H7 (cell line): Measurements from ENCODE around the gene DECR2. TPM values are rescaled to one million over a fixed set of nuclear protein-coding genes. Genes with fewer than 3 reads are reported as not detected.

Source experiments
- DNase-seq: peaks from one replicate; pipeline ENCODE4 v3.0.0; 2012
- H3K27me3 ChIP-seq: 2 replicates; pipeline ENCODE4 v1.6.0; 2011; ENCODE audit warnings: mild to moderate bottlenecking, low read length; ENCODE audit not compliant: control insufficient read depth, insufficient read depth
- H3K36me3 ChIP-seq: replicated peaks from 2 replicates; pipeline ENCODE4 v1.5.1; 2011; ENCODE audit warnings: low read length; ENCODE audit not compliant: control insufficient read depth, insufficient read depth
- H3K4me3 ChIP-seq: 2 replicates; pipeline ENCODE4 v1.5.1; 2011; ENCODE audit warnings: low read depth, mild to moderate bottlenecking, control low read depth, low read length, moderate library complexity; ENCODE audit not compliant: insufficient read depth
- total RNA-seq: library from RNA; depleted of rRNA; stranded (reverse); fragments of >200 nt; shearing (Covaris generic); gene quantifications from 2 replicates; pipeline ENCODE4 v1.2.3, GENCODE V29; 2014

DECR2 gene
- total RNA-seq, 1 experiment from 2014 or later: 20.1 TPM

DNA sequence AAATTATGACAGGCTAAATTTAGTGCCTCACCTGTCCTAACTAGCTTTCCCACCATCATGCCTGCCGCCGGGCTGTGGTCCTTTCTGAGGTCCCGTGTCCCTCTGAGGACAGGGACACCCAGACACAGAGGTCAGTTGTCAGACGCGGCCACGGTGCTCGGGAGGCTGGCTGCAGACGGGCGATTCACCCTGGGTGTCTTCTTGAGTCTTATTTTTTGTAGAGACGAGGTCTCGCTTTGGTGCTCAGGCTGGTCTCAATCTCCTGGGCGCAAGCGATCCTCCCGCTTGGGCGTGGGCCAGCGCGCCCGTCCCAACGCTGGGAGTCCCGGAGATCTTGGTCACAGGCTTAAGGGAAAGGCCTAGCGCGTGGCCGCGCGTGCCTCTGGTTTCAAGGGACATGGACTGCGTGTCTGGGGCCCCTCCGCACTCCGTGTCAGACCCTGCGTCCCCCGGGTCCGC lies 23.0 kb downstream of the DECR2 start:
- peaks cover 28% of the 10 kb centered on the region for H3K27me3 ChIP-seq
- DNase-seq: no peak
- no peaks in the 10 kb centered on the region for H3K36me3 ChIP-seq
- peak overlapping the region; percentile 68 for H3K4me3 ChIP-seq

DNA sequence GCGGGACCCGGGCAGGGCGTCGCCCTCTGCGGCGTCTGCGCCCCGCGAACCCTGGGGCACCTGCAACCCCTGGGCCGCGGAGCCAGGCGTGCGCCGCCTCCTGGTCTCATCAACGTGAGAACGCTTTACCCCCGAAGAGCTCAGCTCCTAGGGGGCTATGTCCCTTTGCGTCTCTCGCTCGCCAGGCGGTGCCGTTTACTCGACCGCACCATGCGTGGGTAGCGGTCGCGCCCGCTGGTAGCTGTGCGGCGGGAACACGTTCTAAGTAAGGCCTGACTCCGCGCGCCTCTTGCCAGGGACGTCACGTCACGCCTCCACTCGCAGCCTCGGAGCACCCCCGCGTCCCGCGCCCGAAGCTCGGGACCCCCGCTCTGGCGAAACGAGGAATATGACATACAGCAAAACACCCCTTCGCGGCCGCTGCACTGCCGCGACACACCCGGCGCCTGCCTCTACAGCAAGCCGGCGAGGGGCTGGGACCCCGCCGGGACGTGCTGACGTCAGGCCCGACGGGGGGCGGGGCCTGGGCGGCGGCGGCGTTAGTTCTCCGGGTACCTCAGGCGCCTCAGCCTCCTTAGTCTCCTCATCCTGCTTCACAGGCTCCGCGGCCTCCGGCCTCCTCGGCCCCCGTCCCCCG lies 23.5 kb downstream of the DECR2 start, which contains the start of gene RAB11FIP3:
Gene RAB11FIP3, plus strand, starts transcription at position 568 of the 637 bp plus-strand sequence. CDS start 358 bp downstream, outside the sequence.
- Histone ChIP-seq H3K4me3 (peak within 1 kb of the TSS; percentile 68), H3K27me3 (peaks cover 28% of the 10 kb centered on the region), H3K36me3 (no peaks in the 10 kb centered on the region)
- DNase-seq: peak; percentile 98

DNA sequence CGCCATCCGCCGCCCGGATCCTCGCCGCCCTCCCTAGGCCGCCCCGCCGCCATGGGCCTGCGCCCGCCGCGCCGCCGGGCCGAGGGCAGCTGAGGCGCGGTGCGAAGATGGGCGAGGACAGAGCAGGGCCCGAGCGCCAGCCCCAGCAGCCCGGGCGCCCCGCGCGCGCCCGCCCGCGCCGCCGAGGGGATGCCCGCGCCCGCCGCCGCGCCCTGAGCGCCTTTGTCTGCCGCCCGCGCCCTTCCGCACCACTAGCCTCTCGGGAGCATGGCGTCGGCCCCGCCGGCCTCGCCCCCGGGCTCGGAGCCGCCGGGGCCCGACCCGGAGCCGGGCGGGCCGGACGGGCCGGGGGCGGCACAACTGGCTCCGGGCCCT lies 24.0 kb downstream of the DECR2 start:
- no peak for DNase-seq
- peaks cover 28% of the 10 kb centered on the region for H3K27me3 ChIP-seq
- no peaks in the 10 kb centered on the region for H3K36me3 ChIP-seq
- peak overlapping the region; percentile 68 for H3K4me3 ChIP-seq

DNA sequence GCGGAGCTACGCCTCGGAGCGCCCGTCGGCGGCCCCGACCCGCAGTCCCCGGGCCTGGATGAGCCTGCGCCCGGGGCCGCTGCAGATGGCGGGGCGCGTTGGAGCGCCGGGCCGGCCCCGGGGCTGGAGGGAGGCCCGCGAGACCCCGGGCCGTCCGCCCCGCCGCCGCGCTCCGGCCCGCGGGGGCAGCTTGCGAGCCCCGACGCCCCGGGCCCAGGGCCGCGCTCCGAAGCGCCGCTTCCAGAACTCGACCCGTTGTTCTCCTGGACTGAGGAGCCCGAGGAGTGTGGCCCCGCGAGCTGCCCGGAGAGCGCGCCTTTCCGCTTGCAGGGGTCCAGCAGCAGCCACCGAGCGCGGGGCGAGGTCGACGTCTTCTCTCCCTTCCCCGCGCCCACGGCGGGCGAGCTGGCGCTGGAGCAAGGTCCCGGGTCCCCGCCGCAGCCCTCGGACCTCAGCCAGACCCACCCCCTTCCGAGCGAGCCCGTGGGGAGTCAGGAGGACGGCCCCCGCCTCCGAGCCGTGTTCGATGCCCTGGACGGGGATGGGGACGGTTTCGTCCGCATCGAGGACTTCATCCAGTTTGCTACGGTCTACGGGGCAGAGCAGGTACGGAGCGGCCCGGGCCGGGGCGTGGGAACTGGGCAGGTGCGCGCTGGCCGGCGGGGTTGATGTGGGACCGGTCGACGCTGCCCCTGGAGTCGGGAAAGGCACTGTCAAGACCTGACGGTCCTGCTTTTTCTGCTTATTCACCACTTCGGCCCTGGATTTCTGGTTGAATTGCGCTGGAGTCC lies 24.6 kb downstream of the DECR2 start:
- peaks cover 28% of the 10 kb centered on the region for H3K27me3 ChIP-seq
- DNase-seq: peak; percentile 86
- H3K36me3 ChIP-seq: no peaks in the 10 kb centered on the region
- peak overlapping the region; percentile 68 for H3K4me3 ChIP-seq

DNA sequence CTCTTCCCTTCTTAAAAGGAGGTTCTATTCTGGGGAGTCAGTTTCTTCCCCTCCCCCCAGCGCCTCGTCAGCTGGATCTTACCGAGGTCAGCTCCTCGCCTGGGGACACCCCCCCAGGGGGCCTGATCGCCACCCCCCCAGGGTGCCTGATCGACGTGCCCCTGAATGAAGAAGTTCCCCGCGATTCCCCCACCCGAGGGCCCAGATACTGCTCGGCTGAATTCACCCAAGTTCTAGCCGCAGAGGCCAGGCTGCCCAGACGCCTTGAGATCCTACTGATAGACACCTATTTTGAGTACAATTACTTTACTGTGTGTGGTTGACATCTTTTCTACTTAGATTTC lies 25.2 kb downstream of the DECR2 start:
- no peaks in the 10 kb centered on the region for H3K36me3 ChIP-seq
- DNase-seq: no peak
- H3K4me3 ChIP-seq: peak overlapping the region; percentile 68
- peaks cover 28% of the 10 kb centered on the region for H3K27me3 ChIP-seq

DNA sequence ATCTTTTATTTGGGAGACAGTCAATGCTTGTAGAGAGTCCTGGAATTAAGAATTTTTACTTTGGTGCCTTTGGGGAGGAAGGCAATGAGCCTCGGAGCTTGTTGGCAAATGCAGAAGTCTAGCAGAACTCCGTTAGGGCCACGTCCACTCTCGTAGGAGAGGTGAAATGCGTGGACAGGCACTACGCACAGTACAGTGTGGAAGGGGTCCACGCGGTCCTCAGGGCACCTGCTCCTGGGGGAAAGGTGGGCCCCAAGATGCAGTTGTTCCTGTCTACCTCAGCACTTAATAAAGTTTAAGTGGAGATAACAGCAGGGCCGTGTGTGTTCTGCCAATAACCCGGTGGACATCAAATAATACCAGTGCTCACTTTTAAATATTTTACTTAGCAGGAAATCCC lies 25.6 kb downstream of the DECR2 start:
- peak; percentile 34 for DNase-seq
- Histone ChIP-seq H3K36me3 (no peaks in the 10 kb centered on the region), H3K27me3 (peaks cover 28% of the 10 kb centered on the region), H3K4me3 (0 out of 2 replicates have a peak overlapping the region, but pooled peaks have one; percentile 9)

DNA sequence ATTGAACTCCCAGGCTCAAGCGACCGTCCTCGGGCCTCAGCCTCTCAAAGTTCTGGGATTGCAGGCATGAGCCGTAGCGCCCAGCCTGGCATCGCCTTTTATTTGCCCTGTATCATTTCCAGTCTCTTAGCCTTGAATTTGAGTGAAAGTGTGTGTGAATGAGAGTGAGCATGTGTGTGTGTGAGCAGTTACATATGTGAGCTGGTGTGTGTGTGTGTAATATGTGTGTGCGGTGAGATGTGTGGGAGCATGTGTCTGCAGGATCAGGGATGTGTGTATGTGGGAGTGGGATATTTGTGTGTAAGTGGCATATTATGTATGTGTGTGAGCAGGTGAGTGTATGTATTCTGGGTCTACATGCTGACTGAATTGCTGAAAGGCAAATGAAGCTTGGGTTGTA lies 29.2 kb downstream of the DECR2 start:
- Histone ChIP-seq H3K27me3 (peaks cover 8% of the 10 kb centered on the region), H3K4me3 (no peak overlapping the region), H3K36me3 (no peaks in the 10 kb centered on the region)
- DNase-seq: no peak

DNA sequence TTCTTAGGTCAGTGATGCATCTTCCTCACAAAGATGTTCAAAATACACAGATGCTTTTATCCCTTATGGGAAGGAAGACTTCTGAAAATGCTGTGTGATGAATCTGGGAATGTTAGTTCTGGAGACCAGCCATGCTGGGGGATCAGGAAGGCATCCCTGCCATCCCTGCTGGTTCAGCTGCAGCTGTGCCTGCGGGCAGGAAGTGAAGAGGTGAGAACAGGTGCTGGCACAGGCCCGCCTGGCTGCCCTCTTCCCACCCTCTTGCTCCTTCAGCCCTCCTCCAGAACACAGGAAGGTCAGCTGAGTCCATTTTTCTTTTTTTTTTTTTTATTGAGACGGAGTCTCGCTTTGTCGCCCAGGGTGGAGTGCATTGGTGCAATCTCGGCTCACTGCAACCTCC lies 38.9 kb downstream of the DECR2 start:
- Histone ChIP-seq H3K4me3 (no peak overlapping the region), H3K27me3 (no peaks in the 10 kb centered on the region), H3K36me3 (no peaks in the 10 kb centered on the region; the same call in 1 of the 2 replicates)
- DNase-seq: no peak

DNA sequence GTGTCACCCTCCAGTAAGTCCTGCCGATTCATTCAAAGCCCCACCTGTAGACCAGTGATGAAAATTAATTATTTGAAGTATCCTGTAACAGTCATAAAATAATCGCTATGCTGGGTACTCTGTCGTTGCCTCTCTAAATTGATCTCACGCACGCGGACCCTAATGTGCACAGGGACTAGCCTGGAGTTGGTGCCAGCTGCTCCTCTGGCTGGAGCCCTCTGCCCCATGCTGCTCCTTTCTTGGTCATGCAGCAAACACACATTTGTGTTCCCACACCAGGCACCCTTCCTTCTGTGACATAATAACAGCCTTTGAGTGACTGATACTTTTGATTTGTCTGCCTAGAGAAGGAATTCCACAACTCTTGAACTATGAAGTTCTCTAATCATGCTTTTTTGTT lies 39.8 kb downstream of the DECR2 start:
- DNase-seq: no peak
- Histone ChIP-seq H3K27me3 (no peaks in the 10 kb centered on the region), H3K36me3 (no peaks in the 10 kb centered on the region; the same call in 1 of the 2 replicates), H3K4me3 (no peak overlapping the region)

DNA sequence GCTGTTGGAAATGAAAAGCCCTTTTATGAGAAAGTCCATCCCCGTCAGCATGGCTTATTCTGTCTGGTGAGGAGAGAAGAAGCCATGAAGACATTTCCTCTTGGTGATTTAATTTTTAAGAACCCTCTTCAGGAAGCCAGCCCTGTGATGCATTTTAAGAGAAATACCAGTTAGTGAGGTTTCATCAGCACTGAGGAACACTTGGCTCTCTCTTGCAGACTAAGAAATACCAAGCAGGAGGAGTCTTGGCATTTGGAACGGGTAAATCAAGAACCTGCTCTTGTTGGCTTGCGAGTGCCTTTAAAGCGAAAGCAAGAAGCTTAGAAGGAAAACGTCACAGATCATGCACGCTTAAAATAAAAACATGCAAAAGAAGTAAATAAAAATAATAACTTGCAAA lies 41.3 kb downstream of the DECR2 start:
- no peaks in the 10 kb centered on the region; the same call in 1 of the 2 replicates for H3K36me3 ChIP-seq
- H3K27me3 ChIP-seq: no peaks in the 10 kb centered on the region
- no peak for DNase-seq
- H3K4me3 ChIP-seq: no peak overlapping the region

DNA sequence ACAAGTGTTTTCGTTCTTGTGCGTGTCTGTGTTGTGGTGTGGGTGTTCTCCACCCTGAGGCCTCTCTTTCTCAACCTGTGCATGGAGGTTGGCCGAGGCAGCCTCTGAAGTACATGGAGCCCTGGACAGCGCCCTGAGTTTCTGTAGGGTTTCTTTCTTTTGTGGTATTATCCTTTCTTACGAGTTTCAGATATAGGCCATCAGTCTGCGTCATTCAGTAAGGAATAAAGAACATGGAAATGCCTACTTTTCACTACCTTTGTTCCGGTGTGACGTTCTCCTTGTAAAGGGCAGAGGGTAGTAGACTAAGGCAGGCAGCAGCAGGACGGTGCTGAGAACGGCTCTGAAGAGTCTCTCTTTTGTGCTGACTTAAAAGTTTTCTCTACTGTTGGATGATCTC lies 42.3 kb downstream of the DECR2 start:
- Histone ChIP-seq H3K4me3 (no peak overlapping the region), H3K27me3 (no peaks in the 10 kb centered on the region), H3K36me3 (no peaks in the 10 kb centered on the region; the same call in 1 of the 2 replicates)
- no peak for DNase-seq

DNA sequence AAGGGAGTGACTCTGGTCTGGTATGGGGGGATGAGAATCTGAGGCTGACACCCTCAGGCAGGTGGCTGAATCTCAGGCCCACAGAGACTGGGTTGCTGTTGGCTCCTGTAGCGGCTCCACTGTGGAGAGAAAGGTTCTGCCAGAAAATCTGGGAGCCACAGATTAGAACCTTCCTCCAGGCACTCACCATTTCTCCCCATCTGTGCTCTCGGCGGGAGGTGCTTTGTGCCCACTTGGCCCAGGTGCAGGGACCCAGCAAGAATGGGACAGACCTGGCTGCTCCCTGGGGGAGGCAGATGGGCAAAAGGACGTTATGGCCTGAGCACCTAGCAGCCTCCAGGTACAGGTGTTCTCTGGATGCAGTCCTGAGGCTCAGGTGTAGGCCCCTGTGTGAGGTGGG lies 43.9 kb downstream of the DECR2 start:
- Histone ChIP-seq H3K27me3 (no peaks in the 10 kb centered on the region), H3K36me3 (no peaks in the 10 kb centered on the region), H3K4me3 (no peak overlapping the region)
- DNase-seq: peak; percentile 42

DNA sequence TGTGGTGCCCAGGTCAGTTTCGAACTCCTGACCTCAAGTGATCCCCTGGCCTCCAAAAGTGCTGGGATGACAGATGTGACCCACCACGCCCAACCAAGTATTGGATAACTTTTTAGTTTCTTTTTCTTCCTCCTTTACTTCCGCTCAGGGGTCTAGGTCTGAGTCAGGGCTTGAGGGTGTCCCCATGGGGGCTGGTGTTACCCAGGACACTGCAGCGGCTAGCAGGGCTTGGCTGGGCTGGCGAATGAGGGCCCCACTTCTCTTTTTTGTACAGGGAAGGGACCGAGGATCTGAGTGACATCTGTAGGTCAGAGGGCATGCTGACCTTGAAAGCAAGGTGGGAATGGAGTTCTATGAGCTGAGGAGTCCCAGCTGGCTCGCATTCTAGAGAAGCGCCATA lies 48.7 kb downstream of the DECR2 start:
- Histone ChIP-seq H3K4me3 (no peak overlapping the region), H3K27me3 (no peaks in the 10 kb centered on the region), H3K36me3 (no peaks in the 10 kb centered on the region)
- no peak for DNase-seq

DNA sequence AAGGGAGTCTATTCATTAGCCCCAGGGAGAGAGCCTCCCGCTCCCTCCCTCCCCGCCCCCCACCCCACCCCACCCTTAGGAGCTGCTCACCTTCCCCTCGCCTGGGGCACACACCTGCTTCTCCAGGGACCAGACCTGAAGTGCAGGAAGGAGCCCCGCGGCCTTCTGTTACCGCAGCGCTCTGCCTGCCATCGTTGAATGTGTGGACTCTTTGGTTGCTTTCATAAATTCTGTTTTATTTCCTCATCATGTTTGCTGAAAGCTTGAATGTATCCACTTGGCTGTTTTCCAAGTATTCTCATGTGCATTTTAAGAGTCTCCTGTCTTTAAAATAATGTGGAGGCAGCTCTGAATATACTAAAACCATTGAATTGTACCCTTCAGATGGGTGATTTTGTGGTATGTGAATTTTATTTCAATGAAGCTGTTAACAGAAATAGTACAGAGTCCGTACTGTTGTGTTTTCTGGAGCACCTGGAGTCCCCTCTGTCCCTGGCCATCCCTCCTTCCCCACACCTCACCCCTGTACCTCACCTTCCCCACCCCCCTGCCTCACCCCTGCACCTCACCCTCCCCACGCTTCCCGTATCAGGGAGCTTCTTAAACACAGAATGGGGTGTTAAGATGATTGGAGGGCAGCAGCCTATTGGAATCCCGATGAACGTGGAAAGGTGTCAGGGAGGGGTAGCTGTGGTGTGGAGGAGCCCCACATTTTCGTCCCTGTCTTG lies 49.3 kb downstream of the DECR2 start:
- Histone ChIP-seq H3K27me3 (no peaks in the 10 kb centered on the region), H3K36me3 (no peaks in the 10 kb centered on the region), H3K4me3 (no peak overlapping the region)
- DNase-seq: no peak
